Eye (tissue), 1 donor: ENCODE data around the gene TP53TG3F.
"Not testable (repeated sequence)": the region's sequence is repeated elsewhere in the genome, so short reads cannot be mapped to it uniquely, and the experiment has no call there.

Experiments used
- DNase-seq: peaks from one replicate; pipeline ENCODE4 v3.0.0-alpha.2; 2015

TP53TG3F gene

DNA sequence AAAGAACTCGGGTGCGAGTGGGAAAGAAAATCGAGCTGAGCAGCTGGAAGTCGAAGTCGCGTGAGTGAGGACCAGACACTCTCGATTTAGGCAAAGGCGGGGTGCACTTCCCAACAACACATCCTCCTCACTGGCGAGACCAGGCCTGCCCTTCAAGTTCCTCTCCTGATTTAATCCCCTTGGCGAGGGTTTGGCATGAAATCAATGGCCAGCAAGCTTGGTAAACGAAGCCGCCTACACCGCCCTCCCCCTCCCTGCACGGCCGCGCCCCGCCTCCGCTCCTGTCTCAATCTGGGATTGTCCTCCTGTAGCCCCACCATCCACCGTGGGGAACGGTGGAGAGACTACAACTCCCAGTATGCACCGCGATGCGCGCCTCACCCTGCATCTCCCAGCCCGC lies at the start of gene TP53TG3F:
Gene TP53TG3F, plus strand, starts transcription at position 301 of the 400 bp plus-strand sequence. Its CDS starts 68 bp downstream, at position 369.
- not testable (repeated sequence) for DNase-seq

- not testable (repeated sequence) for DNase-seq
These were observed 32.2 kb downstream of the TP53TG3F start for GRCh38 chr16:33491611-33492010.

- DNase-seq, result not testable (repeated sequence)
These were observed 47.8 kb downstream of the TP53TG3F start for GRCh38 chr16:33507231-33507630.

GRCh38 chr16:33509070-33509469 lies 49.7 kb downstream of the TP53TG3F start:
- DNase-seq, result not testable (repeated sequence)

DNA sequence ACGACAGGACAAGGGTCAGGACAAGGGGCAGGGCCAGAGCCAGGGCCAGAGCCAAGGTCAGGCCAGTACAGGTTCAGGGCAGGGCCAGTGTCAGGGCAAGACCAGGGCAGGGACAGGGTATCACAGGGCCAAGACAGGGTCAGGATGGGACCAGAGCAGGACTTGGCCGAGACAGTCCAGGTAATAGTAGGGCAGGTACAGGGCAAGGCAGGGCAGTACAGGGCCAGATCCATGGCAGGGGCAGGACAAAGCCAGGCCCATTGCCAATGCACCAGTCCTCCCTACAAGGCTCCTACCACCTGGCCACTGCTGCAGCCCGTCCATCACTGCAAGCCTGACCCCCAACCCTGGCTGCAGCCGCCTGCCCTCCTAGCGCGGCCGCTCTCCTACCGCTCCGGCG lies 50.5 kb downstream of the TP53TG3F start:
- not testable (repeated sequence) for DNase-seq
